ENCODE data around the gene SYT7. TPM values are rescaled to one million over a fixed set of nuclear protein-coding genes. Genes with fewer than 3 reads are reported as not detected.

Gene SYT7
- total RNA-seq, 1 donor from 2014 or later = 7.6 TPM

GRCh38 chr11:61603667-61604066 lies 22.8 kb upstream of the SYT7 start:
- TF ChIP-seq CTCF (IDR thresholded peaks at IDR 0.05; ENCODE audit: unreplicated experiment) = no peak
- peaks cover 25% of the 10 kb centered on the region for H3K4me1 Mint-ChIP-seq
- H3K27me3 Mint-ChIP-seq (ENCODE audit: low read depth) = peaks cover 7% of the 10 kb centered on the region
- H3K36me3 Mint-ChIP-seq = no peaks in the 10 kb centered on the region
- H3K4me3 Mint-ChIP-seq = no peak overlapping the region
- no peak overlapping the region for H3K27ac Mint-ChIP-seq
- no peaks in the 10 kb centered on the region for H3K9me3 Mint-ChIP-seq
- no peak for DNase-seq (ENCODE audit: low spot score in 2 of 2, unreplicated experiment in 2 of 2)

DNA sequence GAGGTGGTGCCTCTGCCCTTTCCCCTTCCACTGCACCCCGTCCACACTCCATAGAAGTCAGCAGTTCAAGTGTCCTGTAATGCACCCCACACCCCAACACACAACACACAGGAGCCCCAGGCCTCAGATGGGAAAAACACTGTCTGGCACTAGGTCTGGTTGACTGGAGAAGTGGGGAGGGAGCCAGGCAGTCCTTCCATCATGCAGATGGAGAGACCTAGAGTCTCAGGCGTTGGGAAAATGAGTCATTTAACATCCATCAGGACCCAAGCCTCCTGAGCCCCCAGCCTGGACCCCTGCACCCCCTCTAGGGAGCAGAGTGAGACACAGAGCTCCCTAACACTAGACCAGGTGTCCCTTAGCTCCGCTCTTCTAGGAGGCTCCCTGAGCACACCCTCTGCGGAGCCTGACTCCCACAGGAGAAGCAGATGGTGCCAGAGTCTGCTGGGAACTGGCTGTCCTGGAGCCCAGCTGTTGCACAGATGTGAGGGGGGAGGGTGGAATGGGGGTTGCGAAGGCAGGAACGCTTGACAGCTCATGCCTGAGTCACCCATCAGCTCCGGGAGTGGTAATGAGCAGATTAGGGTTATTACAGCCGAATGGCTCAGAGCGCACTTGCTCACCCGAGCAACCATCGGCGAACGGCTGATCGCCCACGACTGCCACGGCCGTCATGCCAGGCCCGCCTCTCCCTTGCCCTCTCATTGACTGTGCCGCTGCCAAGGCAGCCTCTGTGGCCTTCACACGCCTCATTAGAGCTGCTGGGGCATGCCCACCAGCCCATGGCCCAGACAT lies 22.1 kb upstream of the SYT7 start:
- TF ChIP-seq CTCF (IDR thresholded peaks at IDR 0.05; ENCODE audit: unreplicated experiment) = no peak
- no peak for DNase-seq (ENCODE audit: low spot score in 2 of 2, unreplicated experiment in 2 of 2)
- Mint-ChIP-seq H3K4me1 (peaks cover 24% of the 10 kb centered on the region), H3K27me3 (ENCODE audit: low read depth) (peaks cover 7% of the 10 kb centered on the region), H3K9me3 (no peaks in the 10 kb centered on the region), H3K4me3 (no peak overlapping the region), H3K36me3 (no peaks in the 10 kb centered on the region), H3K27ac (no peak overlapping the region)

- Mint-ChIP-seq H3K27ac (no peak overlapping the region), H3K4me3 (no peak overlapping the region), H3K4me1 (peaks cover 17% of the 10 kb centered on the region), H3K9me3 (no peaks in the 10 kb centered on the region), H3K27me3 (ENCODE audit: low read depth) (peaks cover 7% of the 10 kb centered on the region), H3K36me3 (no peaks in the 10 kb centered on the region)
- DNase-seq (ENCODE audit: low spot score in 2 of 2, unreplicated experiment in 2 of 2) = no peak
- no peak for TF ChIP-seq CTCF (IDR thresholded peaks at IDR 0.05; ENCODE audit: unreplicated experiment)
Measured at GRCh38 chr11:61601512-61601911, 20.6 kb upstream of the SYT7 start.

GRCh38 chr11:61599968-61600710 lies 19.3 kb upstream of the SYT7 start:
- no peak overlapping the region for H3K27ac Mint-ChIP-seq
- no peak overlapping the region for H3K4me3 Mint-ChIP-seq
- H3K9me3 Mint-ChIP-seq = no peaks in the 10 kb centered on the region
- no peak for TF ChIP-seq CTCF (IDR thresholded peaks at IDR 0.05; ENCODE audit: unreplicated experiment)
- H3K4me1 Mint-ChIP-seq = peaks cover 22% of the 10 kb centered on the region
- no peak for DNase-seq (ENCODE audit: low spot score in 2 of 2, unreplicated experiment in 2 of 2)
- peaks cover 7% of the 10 kb centered on the region for H3K27me3 Mint-ChIP-seq (ENCODE audit: low read depth)
- H3K36me3 Mint-ChIP-seq = no peaks in the 10 kb centered on the region

- H3K4me1 Mint-ChIP-seq = peaks cover 25% of the 10 kb centered on the region
- no peak for TF ChIP-seq CTCF (IDR thresholded peaks at IDR 0.05; ENCODE audit: unreplicated experiment)
- no peak for DNase-seq (ENCODE audit: low spot score in 2 of 2, unreplicated experiment in 2 of 2)
Measured at GRCh38 chr11:61598886-61599868, 18.3 kb upstream of the SYT7 start.

More at GRCh38 chr11:61598886-61599868, 18.3 kb upstream of the SYT7 start:
- H3K9me3 Mint-ChIP-seq = no peaks in the 10 kb centered on the region
- H3K36me3 Mint-ChIP-seq = no peaks in the 10 kb centered on the region
- peak overlapping the region; percentile 15 for H3K4me3 Mint-ChIP-seq
- H3K27ac Mint-ChIP-seq = peak overlapping the region; percentile 18
- H3K27me3 Mint-ChIP-seq (ENCODE audit: low read depth) = peaks cover 7% of the 10 kb centered on the region

Measured in mesothelial cell of epicardium (in vitro differentiated cells).